NB4 (cell line): ENCODE results near the gene GPR12.

Experiments used
- DNase-seq: peaks from one replicate; pipeline ENCODE4 v3.0.0; 2010; ENCODE audit warnings: low read depth
- H3K4me3 ChIP-seq: one replicate; pipeline ENCODE4 v1.5.1; 2011; ENCODE audit warnings: mild to moderate bottlenecking, low read depth, low read length, moderate library complexity
- MYC ChIP-seq: IDR thresholded peaks from 2 replicates; pipeline ENCODE4 v1.6.1; 2011; ENCODE audit warnings: low read depth, low read length
- POLR2A ChIP-seq: IDR thresholded peaks from 2 replicates; pipeline ENCODE4 v1.6.1; 2011; ENCODE audit warnings: mild to moderate bottlenecking; ENCODE audit not compliant: insufficient read length; ENCODE audit errors: extremely low read depth
- TF ChIP-seq, protein P1 (sequence below): IDR thresholded peaks from 2 replicates; pipeline ENCODE4 v1.6.1; 2011; ENCODE audit warnings: low read depth, low read length
- TF ChIP-seq, protein P2 (sequence below): IDR thresholded peaks from one replicate; pipeline ENCODE4 v1.5.1; 2012; ENCODE audit warnings: low read depth, low read length

GPR12 gene

DNA sequence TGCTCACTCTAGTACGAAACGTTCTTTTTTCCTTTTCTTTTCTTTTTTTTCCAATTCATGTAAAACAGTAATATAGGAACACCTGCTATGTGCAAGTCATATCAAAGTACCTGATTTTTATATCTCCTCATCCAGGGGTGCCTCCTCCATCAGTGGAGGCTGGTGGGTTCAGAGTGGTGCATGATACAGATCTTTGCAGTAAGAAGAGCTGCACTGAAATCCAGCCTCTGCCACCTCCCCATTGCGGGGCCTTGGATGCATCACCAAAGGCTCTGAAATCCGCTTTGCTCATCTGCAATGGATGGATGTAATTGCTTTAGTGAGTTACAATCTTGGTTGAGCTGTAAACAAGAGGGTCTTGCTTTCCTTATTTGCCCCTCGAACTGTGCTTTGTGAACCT, 38.3 kb downstream of the GPR12 start:
- TF ChIP-seq, protein P1, sequence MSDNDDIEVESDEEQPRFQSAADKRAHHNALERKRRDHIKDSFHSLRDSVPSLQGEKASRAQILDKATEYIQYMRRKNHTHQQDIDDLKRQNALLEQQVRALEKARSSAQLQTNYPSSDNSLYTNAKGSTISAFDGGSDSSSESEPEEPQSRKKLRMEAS, result no peak
- no peak for TF ChIP-seq MYC
- peak overlapping the region; percentile 59 for H3K4me3 ChIP-seq
- peak; percentile 29 for DNase-seq

DNA sequence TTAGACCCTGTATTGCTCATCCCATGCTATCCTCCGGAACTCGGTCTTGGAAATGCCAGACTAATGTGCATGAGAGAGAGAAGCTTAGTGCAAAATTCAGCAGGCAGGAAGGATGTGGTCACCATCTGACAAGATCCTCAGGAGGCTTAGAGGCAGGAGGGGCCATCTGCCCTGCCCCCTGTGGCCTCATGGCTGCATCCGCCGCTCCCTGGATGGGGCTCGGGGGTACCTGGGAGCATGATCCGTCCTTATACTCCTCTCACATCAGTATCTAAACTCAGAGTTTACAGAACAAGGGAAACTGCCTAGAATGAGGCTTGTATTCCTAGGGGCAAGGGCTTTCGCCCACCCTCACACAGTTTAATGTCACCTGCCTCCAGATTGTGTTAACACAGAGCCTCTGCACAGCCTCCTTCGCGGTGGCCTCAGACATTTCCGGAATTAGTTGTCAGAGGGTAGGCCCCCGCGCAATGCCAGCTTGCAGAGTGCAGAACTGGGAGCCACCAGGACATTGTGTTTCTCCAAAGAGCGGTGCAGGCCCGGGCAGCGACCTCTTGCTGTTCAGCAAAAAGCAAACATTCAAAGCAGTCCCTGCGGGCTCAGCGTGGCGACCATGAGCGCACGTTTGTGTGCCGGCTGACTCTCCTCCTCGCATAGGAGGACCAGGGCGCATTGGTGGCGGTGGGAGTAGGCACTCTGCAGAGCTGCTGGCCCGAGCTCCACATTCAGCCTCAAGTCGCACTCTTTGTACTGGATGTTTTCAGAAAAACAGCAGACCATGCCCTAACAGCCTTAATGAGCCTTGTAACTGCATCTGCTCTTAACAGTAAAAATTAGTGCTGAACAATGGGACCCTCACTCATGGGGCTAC, 39.1 kb downstream of the GPR12 start:
- peak; percentile 99 for DNase-seq
- H3K4me3 ChIP-seq, result peak overlapping the region; percentile 59
- TF ChIP-seq MYC (peak; percentile 98), POLR2A (peak; percentile 51)
- TF ChIP-seq, protein P1, result peak; percentile 93
- TF ChIP-seq, protein P2, sequence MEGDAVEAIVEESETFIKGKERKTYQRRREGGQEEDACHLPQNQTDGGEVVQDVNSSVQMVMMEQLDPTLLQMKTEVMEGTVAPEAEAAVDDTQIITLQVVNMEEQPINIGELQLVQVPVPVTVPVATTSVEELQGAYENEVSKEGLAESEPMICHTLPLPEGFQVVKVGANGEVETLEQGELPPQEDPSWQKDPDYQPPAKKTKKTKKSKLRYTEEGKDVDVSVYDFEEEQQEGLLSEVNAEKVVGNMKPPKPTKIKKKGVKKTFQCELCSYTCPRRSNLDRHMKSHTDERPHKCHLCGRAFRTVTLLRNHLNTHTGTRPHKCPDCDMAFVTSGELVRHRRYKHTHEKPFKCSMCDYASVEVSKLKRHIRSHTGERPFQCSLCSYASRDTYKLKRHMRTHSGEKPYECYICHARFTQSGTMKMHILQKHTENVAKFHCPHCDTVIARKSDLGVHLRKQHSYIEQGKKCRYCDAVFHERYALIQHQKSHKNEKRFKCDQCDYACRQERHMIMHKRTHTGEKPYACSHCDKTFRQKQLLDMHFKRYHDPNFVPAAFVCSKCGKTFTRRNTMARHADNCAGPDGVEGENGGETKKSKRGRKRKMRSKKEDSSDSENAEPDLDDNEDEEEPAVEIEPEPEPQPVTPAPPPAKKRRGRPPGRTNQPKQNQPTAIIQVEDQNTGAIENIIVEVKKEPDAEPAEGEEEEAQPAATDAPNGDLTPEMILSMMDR, result peak; percentile 38

DNA sequence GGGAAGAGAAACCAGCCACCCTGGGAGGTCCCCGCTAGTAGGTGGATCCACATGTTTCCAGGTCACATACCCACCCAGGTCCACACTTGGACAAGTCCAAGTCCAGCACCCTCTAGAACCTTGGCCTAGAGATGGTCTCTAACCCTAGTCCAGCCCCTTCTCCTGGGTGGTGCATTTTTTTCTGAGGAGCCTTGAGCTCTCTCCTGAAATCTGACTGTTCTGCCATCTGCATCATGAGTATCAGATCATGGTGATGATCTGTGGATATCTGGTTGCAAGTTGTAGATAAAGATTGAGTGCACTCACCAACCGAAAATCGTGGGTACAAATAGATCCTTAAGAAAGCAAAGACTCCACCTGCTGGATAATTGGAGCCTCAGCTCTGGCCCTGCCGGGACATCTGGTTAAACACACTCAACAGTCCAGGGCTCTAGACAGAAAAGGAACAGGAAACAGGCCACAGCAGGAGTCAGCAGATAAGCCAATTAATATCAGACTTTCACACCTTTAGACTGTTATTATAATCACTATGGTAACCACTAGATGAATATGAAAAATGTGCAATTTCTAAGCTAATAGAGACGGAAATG, 41.1 kb downstream of the GPR12 start:
- H3K4me3 ChIP-seq, result no peak overlapping the region
- peak; percentile 94 for DNase-seq
- TF ChIP-seq, protein P1, result peak; percentile 76
- TF ChIP-seq, protein P2, result peak; percentile 71
- no peak for TF ChIP-seq POLR2A
- peak; percentile 64; the same call in 1 of the 2 replicates for TF ChIP-seq MYC

DNA sequence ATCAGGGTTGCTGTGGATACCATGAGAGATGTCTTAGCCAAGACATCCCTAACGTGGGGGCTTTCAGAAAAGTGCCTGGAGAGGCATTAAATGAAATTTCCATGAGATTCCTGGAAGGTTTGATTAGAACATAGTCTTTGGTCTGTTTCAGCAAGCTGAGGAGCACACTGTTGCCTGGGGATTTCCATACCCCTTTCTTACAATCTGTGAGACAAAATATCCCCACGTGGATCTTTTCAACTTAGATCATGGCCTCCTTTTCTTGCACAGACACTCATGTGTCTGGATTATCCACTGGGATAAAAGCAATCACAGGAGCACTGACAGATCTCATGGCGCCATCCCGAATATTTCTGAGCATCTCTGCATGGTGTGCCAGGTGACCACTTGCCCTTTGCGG, 41.7 kb downstream of the GPR12 start:
- TF ChIP-seq POLR2A (no peak), MYC (no peak)
- TF ChIP-seq, protein P2, result no peak
- TF ChIP-seq, protein P1, result no peak
- H3K4me3 ChIP-seq, result no peak overlapping the region
- no peak for DNase-seq

DNA sequence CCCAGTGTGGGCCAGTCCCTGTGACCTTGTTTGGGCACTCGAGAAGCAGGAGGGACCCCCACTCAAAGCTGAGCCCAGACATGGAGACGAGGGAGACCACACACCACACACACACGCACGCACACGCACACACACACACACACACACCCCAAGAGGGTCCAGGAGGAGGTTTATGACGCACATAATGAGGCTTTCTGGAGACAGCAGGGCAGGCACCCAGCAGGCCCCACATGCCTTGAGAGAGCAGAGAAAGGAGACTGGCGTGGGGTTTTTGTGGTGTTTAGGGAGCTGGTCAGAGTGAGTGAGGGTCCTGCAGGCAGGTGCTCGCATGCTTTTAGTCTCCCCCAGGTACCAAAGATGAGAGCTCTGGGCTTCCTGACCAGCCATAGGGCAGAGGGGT, 42.4 kb downstream of the GPR12 start:
- no peak overlapping the region for H3K4me3 ChIP-seq
- no peak for DNase-seq
- TF ChIP-seq MYC, result no peak
- no peak for TF ChIP-seq POLR2A
- TF ChIP-seq, protein P1, result no peak

DNA sequence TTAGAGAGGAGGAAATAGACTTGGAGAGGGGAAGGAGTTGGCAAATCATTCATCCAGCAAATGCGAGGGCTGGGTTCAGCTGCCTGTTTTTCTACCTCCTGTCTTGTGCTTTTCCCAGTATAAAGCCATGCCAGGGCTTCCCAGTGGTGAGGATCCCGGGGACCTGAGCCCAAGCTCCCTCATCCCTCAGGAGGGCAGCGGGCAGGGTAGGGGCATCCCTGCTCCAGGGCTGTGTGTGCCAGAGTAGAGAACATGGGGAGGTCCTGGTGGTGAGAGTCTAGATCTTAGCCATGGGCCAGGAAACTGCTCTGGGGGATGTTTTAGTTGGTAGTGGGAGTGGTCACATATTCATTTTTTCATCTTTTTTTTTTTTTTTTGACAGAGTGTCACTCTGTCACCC, 43.6 kb downstream of the GPR12 start:
- H3K4me3 ChIP-seq, result no peak overlapping the region
- DNase-seq, result no peak
- TF ChIP-seq, protein P1, result no peak
- TF ChIP-seq, protein P2, result no peak
- no peak for TF ChIP-seq POLR2A
- TF ChIP-seq MYC, result no peak
